Gastrocnemius medialis (tissue), 4 donors: ENCODE data around the gene NRDE2. TPM values are rescaled to one million over a fixed set of nuclear protein-coding genes. Genes with fewer than 3 reads are reported as not detected.

ENCODE experiments used
- ATAC-seq, 2 donors: fragments of 150-250 bp; one replicate each; pipeline ENCODE4 v1.9.1; 2016
- DNase-seq, 2 donors: peaks; one replicate each; pipeline ENCODE4 v3.0.0-alpha.2; 2019
- H3K27ac ChIP-seq, 4 donors: fragments of 200-600 bp; sonication (generic); 1 replicate in 1 of 4; 2 replicates in 3 of 4; pipeline ENCODE4 v1.5.1; 2016 to 2018; ENCODE audit warnings: mild to moderate bottlenecking in 2 of 4, moderate library complexity in 1 of 4
- H3K27me3 ChIP-seq, 3 donors: fragments of 200-600 bp; sonication (generic) in 2 of 3; 1 replicate in 1 of 3; 2 replicates in 2 of 3; pipeline versions ENCODE4 v1.5.1 to v1.6.0; 2016 to 2019; ENCODE audit warnings: mild to moderate bottlenecking in 1 of 3, moderate library complexity in 1 of 3
- H3K36me3 ChIP-seq, 2 donors: fragments of 200-600 bp; sonication (generic) in 1 of 2; one replicate each; pipeline ENCODE4 v1.5.1; 2017 to 2018
- H3K4me1 ChIP-seq, 2 donors: fragments of 200-600 bp; sonication (generic) in 1 of 2; one replicate each; pipeline ENCODE4 v1.5.1; 2016 to 2017; ENCODE audit warnings: mild to moderate bottlenecking in 2 of 2
- H3K4me3 ChIP-seq, 4 donors: fragments of 200-600 bp; sonication (generic) in 3 of 4; 1 replicate in 1 of 4; 2 replicates in 3 of 4; pipeline ENCODE4 v1.5.1; 2016 to 2019; ENCODE audit warnings: mild to moderate bottlenecking in 2 of 4
- H3K9me3 ChIP-seq, 3 donors: fragments of 200-600 bp; sonication (generic) in 2 of 3; 1 replicate in 1 of 3; 2 replicates in 2 of 3; pipeline ENCODE4 v1.5.1; 2016 to 2019
- CTCF ChIP-seq, 5 experiments: fragments of 450-650 bp in 3 of 5; fragments of 200-600 bp in 2 of 5; sonication (generic) in 2 of 5; IDR thresholded peaks in 4 of 5; conservative IDR thresholded peaks in 1 of 5; 1 replicate in 4 of 5; 2 replicates in 1 of 5; pipeline ENCODE4 v1.5.1; 2016 to 2019; ENCODE audit warnings: antibody characterized with exemption in 5 of 5, mild to moderate bottlenecking in 3 of 5, moderate library complexity in 3 of 5
- POLR2A ChIP-seq, 2 donors: fragments of 450-650 bp; IDR thresholded peaks; one replicate each; pipeline ENCODE4 v1.6.1; 2017; ENCODE audit warnings: antibody characterized with exemption in 2 of 2, mild to moderate bottlenecking in 2 of 2, moderate library complexity in 2 of 2
- in situ Hi-C, 4 donors: fragments of 200-750 bp; cut with MboI; loops; one replicate each; pipeline versions ENCODE4 v1.15.0 to v1.8.0; 2017; ENCODE audit warnings: low sequenced_read_pairs in 4 of 4
- intact Hi-C: fragments of 100-400 bp; cut with DNase I; formaldehyde crosslinking; loops from one replicate; pipeline ENCODE4 v1.15.1; 2023; ENCODE audit warnings: low total_unique reads
- total RNA-seq, 4 donors: library from RNA; depleted of rRNA; stranded (reverse); fragments of >200 nt; gene quantifications; one replicate each; pipeline versions ENCODE4 v1.1.0 to v1.2.3, GENCODE V29; 2016

NRDE2 gene
- total RNA-seq, 4 donors from 2014 or later: 7.5 to 11.8 (median 10.2) TPM

- Histone ChIP-seq H3K36me3 (no peaks in the 10 kb centered on the region), H3K27ac (no peak overlapping the region), H3K9me3 (no peaks in the 10 kb centered on the region), H3K4me3 (no peak overlapping the region), H3K27me3 (no peaks in the 10 kb centered on the region), H3K4me1 (no peaks in the 10 kb centered on the region)
- in situ Hi-C loops: no loop called here
- DNase-seq (no peak), ATAC-seq (no peak)
- intact Hi-C loops: no loop called here
- TF ChIP-seq CTCF (IDR thresholded peaks at IDR 0.05 in 4 of 5, conservative IDR thresholded peaks at IDR 0.05 in 1 of 5) (no peak), POLR2A (IDR thresholded peaks at IDR 0.05) (no peak)
Measured at GRCh38 chr14:90362558-90362896, 30.8 kb upstream of the NRDE2 start.

- Histone ChIP-seq H3K4me1 (no peaks in the 10 kb centered on the region), H3K9me3 (no peaks in the 10 kb centered on the region), H3K27ac (no peak overlapping the region), H3K36me3 (no peaks in the 10 kb centered on the region), H3K27me3 (no peaks in the 10 kb centered on the region), H3K4me3 (no peak overlapping the region)
- TF ChIP-seq CTCF (IDR thresholded peaks at IDR 0.05 in 4 of 5, conservative IDR thresholded peaks at IDR 0.05 in 1 of 5) (no peak), POLR2A (IDR thresholded peaks at IDR 0.05) (no peak)
- ATAC-seq (no peak), DNase-seq (no peak)
- intact Hi-C loops: no loop called here
- in situ Hi-C loops: no loop called here
Measured at GRCh38 chr14:90361865-90362557, 30.3 kb upstream of the NRDE2 start.

GRCh38 chr14:90358359-90358758, 26.6 kb upstream of the NRDE2 start:
- H3K27ac ChIP-seq: no peak overlapping the region
- H3K36me3 ChIP-seq: no peaks in the 10 kb centered on the region
- DNase-seq (no peak), ATAC-seq (no peak)
- no peak overlapping the region for H3K4me3 ChIP-seq
- H3K4me1 ChIP-seq: no peaks in the 10 kb centered on the region
- in situ Hi-C loops: no loop called here
- intact Hi-C loops: no loop called here
- H3K9me3 ChIP-seq: no peaks in the 10 kb centered on the region
- TF ChIP-seq POLR2A (IDR thresholded peaks at IDR 0.05) (no peak), CTCF (IDR thresholded peaks at IDR 0.05 in 4 of 5, conservative IDR thresholded peaks at IDR 0.05 in 1 of 5) (no peak)
- H3K27me3 ChIP-seq: no peaks in the 10 kb centered on the region

GRCh38 chr14:90356925-90357324, 25.2 kb upstream of the NRDE2 start:
- Histone ChIP-seq H3K27ac (no peak overlapping the region), H3K27me3 (no peaks in the 10 kb centered on the region), H3K9me3 (no peaks in the 10 kb centered on the region), H3K4me1 (no peaks in the 10 kb centered on the region), H3K4me3 (no peak overlapping the region), H3K36me3 (no peaks in the 10 kb centered on the region)
- in situ Hi-C loops (no loop called here), intact Hi-C loops (no loop called here)
- ATAC-seq (no peak), DNase-seq (no peak)
- TF ChIP-seq CTCF (IDR thresholded peaks at IDR 0.05 in 4 of 5, conservative IDR thresholded peaks at IDR 0.05 in 1 of 5) (no peak), POLR2A (IDR thresholded peaks at IDR 0.05) (no peak)
